ENCODE results near the gene CASP2.

DNA sequence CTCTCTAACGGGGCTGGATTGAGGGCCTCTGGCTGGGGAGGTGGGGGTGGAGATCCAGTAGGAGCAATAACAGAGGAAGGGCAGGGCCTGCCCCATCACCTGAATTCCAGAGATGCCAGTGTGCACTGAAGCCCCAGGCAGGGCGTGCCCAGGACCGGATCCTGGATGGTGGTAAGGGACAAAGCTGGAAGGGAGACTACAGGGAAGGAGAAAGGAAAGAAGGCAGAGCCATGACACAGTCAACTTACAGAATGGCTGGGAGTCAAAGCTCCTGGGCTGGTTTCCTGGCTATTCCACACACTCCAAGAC is 2.7 kb upstream of the CASP2 start:
- TF ChIP-seq, protein P1, sequence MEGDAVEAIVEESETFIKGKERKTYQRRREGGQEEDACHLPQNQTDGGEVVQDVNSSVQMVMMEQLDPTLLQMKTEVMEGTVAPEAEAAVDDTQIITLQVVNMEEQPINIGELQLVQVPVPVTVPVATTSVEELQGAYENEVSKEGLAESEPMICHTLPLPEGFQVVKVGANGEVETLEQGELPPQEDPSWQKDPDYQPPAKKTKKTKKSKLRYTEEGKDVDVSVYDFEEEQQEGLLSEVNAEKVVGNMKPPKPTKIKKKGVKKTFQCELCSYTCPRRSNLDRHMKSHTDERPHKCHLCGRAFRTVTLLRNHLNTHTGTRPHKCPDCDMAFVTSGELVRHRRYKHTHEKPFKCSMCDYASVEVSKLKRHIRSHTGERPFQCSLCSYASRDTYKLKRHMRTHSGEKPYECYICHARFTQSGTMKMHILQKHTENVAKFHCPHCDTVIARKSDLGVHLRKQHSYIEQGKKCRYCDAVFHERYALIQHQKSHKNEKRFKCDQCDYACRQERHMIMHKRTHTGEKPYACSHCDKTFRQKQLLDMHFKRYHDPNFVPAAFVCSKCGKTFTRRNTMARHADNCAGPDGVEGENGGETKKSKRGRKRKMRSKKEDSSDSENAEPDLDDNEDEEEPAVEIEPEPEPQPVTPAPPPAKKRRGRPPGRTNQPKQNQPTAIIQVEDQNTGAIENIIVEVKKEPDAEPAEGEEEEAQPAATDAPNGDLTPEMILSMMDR (IDR thresholded peaks at IDR 0.05; ENCODE audit: insufficient read depth, low read length), result no peak
- no peak for TF ChIP-seq POLR2AphosphoS5 (IDR thresholded peaks at IDR 0.05; ENCODE audit: low read depth)

All from HL-60 (cell line).